ENCODE data around the gene ZBTB37.
"Not testable (repeated sequence)": the region's sequence is repeated elsewhere in the genome, so short reads cannot be mapped to it uniquely, and the experiment has no call there.

ZBTB37 gene, protein sequence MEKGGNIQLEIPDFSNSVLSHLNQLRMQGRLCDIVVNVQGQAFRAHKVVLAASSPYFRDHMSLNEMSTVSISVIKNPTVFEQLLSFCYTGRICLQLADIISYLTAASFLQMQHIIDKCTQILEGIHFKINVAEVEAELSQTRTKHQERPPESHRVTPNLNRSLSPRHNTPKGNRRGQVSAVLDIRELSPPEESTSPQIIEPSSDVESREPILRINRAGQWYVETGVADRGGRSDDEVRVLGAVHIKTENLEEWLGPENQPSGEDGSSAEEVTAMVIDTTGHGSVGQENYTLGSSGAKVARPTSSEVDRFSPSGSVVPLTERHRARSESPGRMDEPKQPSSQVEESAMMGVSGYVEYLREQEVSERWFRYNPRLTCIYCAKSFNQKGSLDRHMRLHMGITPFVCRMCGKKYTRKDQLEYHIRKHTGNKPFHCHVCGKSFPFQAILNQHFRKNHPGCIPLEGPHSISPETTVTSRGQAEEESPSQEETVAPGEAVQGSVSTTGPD

DNA sequence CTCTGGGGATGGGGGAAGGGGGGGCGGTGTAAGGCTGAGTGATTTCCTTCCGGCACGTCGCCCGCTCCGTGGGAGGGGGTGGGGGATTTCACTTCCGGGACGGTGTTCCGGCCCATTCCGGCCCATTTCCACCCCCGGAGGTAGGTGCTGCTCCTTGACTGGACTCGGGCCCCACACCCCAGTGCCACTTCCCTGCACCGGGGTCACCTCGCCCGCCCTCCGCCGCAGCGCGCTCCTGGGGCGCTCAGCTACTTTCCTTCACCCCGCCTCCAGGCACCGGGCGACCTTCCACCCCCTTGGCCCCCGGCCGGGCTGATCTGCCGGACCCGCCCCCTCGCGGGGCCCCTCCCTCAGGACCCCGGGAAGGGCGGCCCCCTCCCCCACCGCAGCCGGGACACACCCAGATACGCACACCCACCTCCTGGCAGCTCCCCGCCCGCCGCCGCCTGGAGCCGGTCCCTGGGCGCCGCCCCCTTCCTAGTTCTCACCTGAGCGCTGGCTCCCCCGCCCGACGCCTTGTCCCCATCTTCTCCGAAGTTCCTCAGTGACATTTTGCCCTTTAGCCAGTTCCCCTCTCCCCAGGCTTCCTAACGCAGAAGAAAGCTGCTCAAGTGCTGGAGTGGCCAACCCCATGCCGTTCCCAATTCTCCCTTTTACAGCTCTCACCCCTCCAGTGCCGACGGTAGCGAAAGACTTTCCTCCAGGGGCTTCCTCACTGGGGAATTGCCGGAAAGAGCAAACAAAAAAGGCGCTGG is at the start of gene ZBTB37:
Gene ZBTB37 (plus strand): TSS at position 115 of the 755 bp plus-strand sequence. CDS start 1,846 bp downstream, outside the sequence.
- DNase-seq = peak; percentile 84 to 96 (median 92)

DNA sequence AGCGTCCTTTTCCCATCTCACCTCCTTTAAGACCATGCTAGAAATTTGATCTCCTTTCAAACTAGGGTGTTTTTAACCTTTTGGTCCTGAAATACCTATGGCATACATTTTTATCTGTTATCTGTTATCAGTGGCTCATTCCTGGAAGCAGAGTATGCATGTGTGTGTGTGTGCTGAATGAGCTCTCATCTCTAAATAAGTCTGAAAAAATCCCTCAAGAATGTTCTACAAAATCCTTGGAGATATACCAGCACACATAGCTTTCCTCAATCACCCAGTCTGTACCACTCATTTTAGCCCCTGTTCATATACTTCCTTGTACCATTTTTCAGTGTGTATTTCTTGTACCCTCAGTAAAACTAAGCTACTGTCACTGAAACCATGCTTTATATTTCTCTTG is 49.7 kb upstream of the ZBTB37 start:
- no peak for DNase-seq

- no peak for DNase-seq
These were observed 46.5 kb upstream of the ZBTB37 start for GRCh38 chr1:173821680-173822079.

DNA sequence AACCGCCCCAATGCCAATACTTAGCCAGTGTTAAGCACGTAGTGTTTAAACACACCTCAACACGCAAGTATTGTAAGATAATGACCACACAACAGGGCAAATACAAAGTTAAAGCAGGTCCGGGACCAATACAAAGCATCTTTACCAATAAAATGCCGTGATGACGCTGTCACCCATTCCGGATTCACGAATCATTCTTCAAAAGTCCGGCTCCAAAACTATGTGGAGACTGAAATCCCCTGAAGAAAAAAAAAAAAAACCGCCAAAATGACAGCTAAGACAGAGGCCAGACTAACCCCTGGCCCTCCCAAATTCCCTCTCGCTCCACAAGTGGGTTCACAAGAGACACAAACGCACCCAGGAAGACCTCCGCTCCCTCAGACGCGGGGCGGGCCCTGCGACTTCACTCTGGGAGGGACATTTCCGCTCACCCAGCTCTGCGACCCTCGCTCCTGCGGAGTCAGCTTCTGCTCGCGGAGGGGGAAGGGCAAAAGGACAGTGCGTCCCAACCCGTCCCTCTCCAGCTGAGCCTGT is 44.3 kb upstream of the ZBTB37 start:
- peak in 1 of 6 experiments; percentile 72 for DNase-seq

- DNase-seq = peak; percentile 84 to 92 (median 90)
These were observed 43.7 kb upstream of the ZBTB37 start, which contains the start of the genes CENPL and DARS2 for GRCh38 chr1:173824315-173825081. Gene CENPL (minus strand): TSS chr1:173824883. CDS start chr1:173811299, 13,584 bp downstream. Gene DARS2 (plus strand): TSS chr1:173824673. CDS start chr1:173825230, 557 bp downstream.

DNA sequence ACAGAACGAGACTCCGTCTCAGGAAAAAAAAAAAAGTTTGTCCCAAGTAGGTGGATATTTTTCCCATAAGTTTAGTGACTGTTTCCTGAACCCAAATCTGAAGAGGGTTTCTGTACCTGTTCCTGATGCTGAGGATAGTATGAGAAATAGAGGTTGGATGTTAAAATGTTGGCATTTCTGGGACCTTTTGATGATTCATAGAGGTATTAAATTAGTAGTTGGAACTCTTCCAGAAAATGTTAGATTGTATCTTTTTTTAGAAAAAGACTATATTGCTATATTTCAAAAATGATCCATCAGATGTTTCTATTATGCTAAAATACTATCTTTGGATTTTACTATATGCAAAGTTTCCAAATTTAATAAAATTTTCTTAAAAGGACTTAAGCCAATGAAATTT is 40.6 kb upstream of the ZBTB37 start:
- no peak for DNase-seq

DNA sequence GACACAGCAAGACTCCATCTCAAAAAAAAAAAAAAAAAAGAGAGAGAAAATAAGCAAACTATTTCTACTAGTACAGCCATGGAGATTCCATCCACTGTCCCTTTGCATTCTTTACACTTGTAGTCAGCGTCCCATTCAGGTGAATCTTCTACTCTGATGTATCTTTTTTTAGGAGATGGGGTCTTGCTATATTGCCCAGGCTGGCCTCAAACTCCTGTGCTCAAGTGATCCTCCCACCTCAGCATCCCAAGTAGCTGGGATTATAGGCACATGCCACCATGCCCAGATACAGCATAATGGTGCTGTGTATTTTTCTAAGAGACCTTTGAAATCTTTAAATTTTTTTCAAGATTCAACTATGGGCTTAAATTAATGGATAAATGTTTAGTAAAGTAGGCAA is 35.4 kb upstream of the ZBTB37 start:
- DNase-seq = no peak

GRCh38 chr1:173852105-173852504 is 16.1 kb upstream of the ZBTB37 start:
- no peak for DNase-seq

DNA sequence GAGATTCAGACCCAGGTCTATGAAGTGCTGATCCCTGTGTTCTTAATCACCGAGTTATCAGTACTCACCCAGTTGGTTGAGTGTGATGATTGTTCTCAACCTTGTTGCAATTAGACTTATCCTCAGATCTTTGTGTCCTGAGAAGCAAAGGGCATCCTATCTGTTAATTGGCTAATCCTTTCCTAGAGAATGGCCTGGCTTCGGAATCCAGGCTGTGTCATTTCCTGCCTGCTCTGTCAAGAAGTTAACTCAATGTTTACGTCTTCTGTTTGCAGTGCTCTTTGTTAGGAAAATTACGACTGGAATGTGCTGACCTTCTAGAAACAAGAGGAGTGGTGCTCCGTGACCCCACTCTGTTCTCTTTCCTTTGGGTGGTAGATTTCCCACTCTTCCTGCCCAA is 15.1 kb upstream of the ZBTB37 start:
- DNase-seq = no peak

DNA sequence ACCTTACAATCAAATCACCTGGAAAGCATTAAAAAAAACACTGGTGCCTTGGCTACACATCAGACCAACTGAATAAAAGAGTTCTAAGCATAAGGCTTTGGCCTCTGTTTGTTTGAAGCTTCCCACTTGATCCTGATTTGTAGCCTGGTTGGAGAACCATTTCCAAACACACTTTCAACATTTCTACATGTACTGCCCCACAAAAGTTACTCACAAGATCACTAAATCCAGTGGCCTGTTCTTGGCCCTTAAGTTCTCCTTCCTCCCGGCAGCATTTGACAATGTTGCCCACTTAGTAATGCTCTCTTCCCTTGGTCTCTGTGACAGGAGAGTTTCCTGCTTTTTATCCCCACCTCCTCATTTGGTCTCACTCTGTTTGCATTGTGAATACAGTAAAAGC is 12.2 kb upstream of the ZBTB37 start:
- no peak for DNase-seq

GRCh38 chr1:173856903-173857302 is 11.3 kb upstream of the ZBTB37 start:
- no peak for DNase-seq

DNA sequence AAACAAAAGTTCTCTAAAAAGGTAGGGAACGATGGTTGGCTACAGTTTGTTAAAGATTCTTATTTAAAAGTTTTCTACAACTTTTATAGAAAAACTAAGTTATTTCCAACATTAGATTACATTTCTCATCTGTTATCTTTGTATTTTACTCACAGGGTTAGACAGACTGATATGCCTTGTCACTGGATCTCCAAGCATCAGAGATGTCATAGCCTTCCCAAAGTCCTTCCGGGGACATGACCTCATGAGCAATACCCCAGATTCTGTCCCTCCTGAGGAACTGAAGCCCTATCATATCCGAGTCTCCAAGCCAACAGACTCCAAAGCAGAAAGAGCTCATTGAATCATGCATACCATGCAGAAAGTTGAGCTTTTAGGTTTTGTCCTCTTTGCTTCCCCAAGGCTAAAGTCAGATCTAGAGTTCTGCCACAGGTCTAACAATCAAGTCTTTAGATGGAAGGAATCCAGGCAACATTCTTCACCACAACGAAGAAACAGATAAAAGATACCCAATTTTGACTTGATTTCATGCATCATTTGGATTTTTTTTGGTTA is 10.7 kb upstream of the ZBTB37 start:
- no peak for DNase-seq

GRCh38 chr1:173859547-173859946 is 8.6 kb upstream of the ZBTB37 start:
- DNase-seq = not testable (repeated sequence)

DNA sequence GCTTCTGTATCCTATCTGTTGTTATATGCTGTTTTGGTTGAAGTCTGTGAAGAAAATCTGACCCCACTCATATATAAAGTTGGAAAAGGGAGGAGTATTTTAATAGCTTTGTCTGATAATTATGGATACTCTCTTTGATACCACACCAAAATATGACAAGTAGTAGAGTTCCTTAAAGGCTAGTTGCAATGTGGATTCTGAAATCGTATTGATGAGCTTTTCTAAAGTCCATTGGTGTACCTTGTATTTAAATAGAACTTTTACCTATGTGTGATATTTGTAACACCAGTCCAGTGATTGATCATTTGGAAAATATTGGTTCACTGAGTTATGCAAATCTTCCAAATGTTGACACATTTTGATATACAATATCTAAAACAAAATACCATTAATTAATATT is 8.1 kb upstream of the ZBTB37 start:
- DNase-seq = no peak

- DNase-seq = no peak
These were observed 6.4 kb upstream of the ZBTB37 start for GRCh38 chr1:173861731-173862145.

- DNase-seq = not testable (repeated sequence)
These were observed 5.9 kb upstream of the ZBTB37 start for GRCh38 chr1:173862146-173862768.

DNA sequence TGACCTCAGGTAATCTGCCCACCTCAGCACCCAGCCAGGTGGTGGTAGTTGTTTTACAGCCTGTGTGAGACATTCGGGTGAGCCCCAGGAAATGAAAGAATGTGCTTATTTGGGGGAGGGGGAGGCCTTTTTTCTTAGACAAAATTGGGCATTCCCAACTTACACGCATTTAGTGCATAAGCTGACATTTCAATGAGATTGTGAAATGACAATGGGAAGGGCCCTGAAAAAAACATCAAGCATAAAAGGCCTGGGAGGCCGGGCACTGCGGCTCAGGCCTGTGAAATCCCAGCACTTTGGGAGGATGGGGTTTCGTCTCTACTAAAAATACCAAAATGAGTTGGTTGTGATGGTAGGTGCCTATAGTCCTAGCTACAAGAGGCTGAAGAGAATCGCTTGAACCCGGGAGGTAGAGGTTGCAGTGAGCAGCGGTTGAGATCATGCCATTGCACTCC is 5.4 kb upstream of the ZBTB37 start:
- DNase-seq = no peak

GRCh38 chr1:173863224-173864161 is 4.7 kb upstream of the ZBTB37 start:
- no peak for DNase-seq

- peak in 1 of 6 experiments; percentile 4 for DNase-seq
These were observed 3.9 kb upstream of the ZBTB37 start for GRCh38 chr1:173864179-173864867.
